HepG2 (cell line): ENCODE data around the gene FKBP10. TPM values are rescaled to one million over a fixed set of nuclear protein-coding genes. Genes with fewer than 3 reads are reported as not detected.

Source experiments
- CEBPZ ChIP-seq: IDR thresholded peaks from 2 replicates; pipeline ENCODE4 v1.6.1; 2012; ENCODE audit warnings: low read length, improper control_type of control experiment
- EHMT2 ChIP-seq: fragments of 200-600 bp; sonication (generic); IDR thresholded peaks from 2 replicates; pipeline ENCODE4 v1.7.0; 2017; ENCODE audit warnings: antibody characterized with exemption, low read depth, low read length, borderline replicate concordance
- GTF2F1 ChIP-seq: fragments of 150-350 bp; IDR thresholded peaks from 2 replicates; pipeline ENCODE4 v1.6.1; 2014; ENCODE audit warnings: low read length
- HNF1A ChIP-seq, 2 experiments: sonication (generic) in 1 of 2; formaldehyde crosslinking in 1 of 2; IDR thresholded peaks; 2 replicates each; pipeline versions ENCODE4 v1.4.0 to v1.6.1; 2016 to 2020; ENCODE audit warnings: borderline replicate concordance in 1 of 2, low read depth in 1 of 2, mild to moderate bottlenecking in 1 of 2, missing genetic modification reagents in 1 of 2
- HNF4A ChIP-seq: sonication (generic); formaldehyde crosslinking; IDR thresholded peaks from 2 replicates; pipeline ENCODE4 v1.4.0; 2020; ENCODE audit warnings: missing genetic modification reagents
- TBX3 ChIP-seq: fragments of 450-650 bp; IDR thresholded peaks from 2 replicates; pipeline ENCODE4 v1.6.1; 2017; ENCODE audit warnings: antibody characterized with exemption, mild to moderate bottlenecking, inconsistent platforms, borderline replicate concordance
- XBP1 ChIP-seq: sonication (generic); formaldehyde crosslinking; IDR thresholded peaks from 2 replicates; pipeline ENCODE4 v1.5.0; 2020; ENCODE audit warnings: missing genetic modification reagents
- ZHX1 ChIP-seq: sonication (generic); formaldehyde crosslinking; IDR thresholded peaks from 2 replicates; pipeline ENCODE4 v1.8.1; 2022; ENCODE audit warnings: low read depth, mild to moderate bottlenecking, missing genetic modification reagents
- ZNF124 ChIP-seq: sonication (generic); formaldehyde crosslinking; IDR thresholded peaks from 2 replicates; pipeline ENCODE4 v1.4.0; 2020; ENCODE audit warnings: missing genetic modification reagents
- ZNF224 ChIP-seq: sonication (generic); formaldehyde crosslinking; IDR thresholded peaks from 2 replicates; pipeline ENCODE4 v1.5.0; 2020; ENCODE audit warnings: mild to moderate bottlenecking, missing genetic modification reagents
- ZNF256 ChIP-seq: sonication (generic); formaldehyde crosslinking; conservative IDR thresholded peaks from 2 replicates; pipeline ENCODE4 v1.4.0; 2020; ENCODE audit warnings: missing genetic modification reagents
- ZNF496 ChIP-seq: sonication (generic); formaldehyde crosslinking; IDR thresholded peaks from 2 replicates; pipeline ENCODE4 v1.8.1; 2023; ENCODE audit warnings: mild to moderate bottlenecking, moderate library complexity, missing genetic modification reagents; ENCODE audit not compliant: insufficient replicate concordance
- ZNF556 ChIP-seq: sonication (generic); formaldehyde crosslinking; IDR thresholded peaks from 2 replicates; pipeline ENCODE4 v1.4.0; 2020; ENCODE audit warnings: mild to moderate bottlenecking, missing genetic modification reagents, borderline replicate concordance
- ZNF570 ChIP-seq: sonication (generic); formaldehyde crosslinking; IDR thresholded peaks from 2 replicates; pipeline ENCODE4 v1.4.0; 2020; ENCODE audit warnings: mild to moderate bottlenecking, missing genetic modification reagents, borderline replicate concordance
- ZNF644 ChIP-seq: IDR thresholded peaks from 2 replicates; pipeline ENCODE4 v1.6.1; 2016; ENCODE audit warnings: low read depth
- ZNF766 ChIP-seq: sonication (generic); formaldehyde crosslinking; IDR thresholded peaks from 2 replicates; pipeline ENCODE4 v1.5.0; 2020; ENCODE audit warnings: missing genetic modification reagents, borderline replicate concordance
- ZNF777 ChIP-seq: sonication (generic); formaldehyde crosslinking; IDR thresholded peaks from 2 replicates; pipeline ENCODE4 v1.4.0; 2020; ENCODE audit warnings: missing genetic modification reagents
- ZSCAN31 ChIP-seq: sonication (generic); formaldehyde crosslinking; IDR thresholded peaks from 2 replicates; pipeline ENCODE4 v1.5.0; 2020; ENCODE audit warnings: low read depth, mild to moderate bottlenecking, missing genetic modification reagents
- polyA plus RNA-seq, 8 experiments: library from polyadenylated mRNA; depleted of rRNA in 3 of 8; stranded (reverse) in 7 of 8; unstranded in 1 of 8; fragments of >200 nt; fragmentation: Illumina TruSeq in 4 of 8; extraction: Trizol in 4 of 8; gene quantifications; 2 replicates each; pipeline versions ENCODE4 v1.2.1 to v1.2.3, GENCODE V29; 2011 to 2016; ENCODE audit warnings: low read depth in 4 of 8, missing spikeins in 1 of 8, mixed read lengths in 1 of 8; ENCODE audit not compliant: insufficient read depth in 1 of 8
- total RNA-seq, 5 experiments: library from RNA; depleted of rRNA; stranded (reverse); fragments of >200 nt; fragmentation: Illumina TruSeq; extraction: Trizol; gene quantifications; 2 replicates each; pipeline ENCODE4 v1.2.3, GENCODE V29; 2016; ENCODE audit warnings: low read depth in 1 of 5

FKBP10 gene
- total and polyA plus RNA-seq, 2 of the 13 experiments (the other 11 are each of a cell fraction or from before 2014, with no cell fraction given): 149 to 573 TPM

- TF ChIP-seq ZNF766 (CRISPR knock-in tag) (no peak), CEBPZ (no peak), ZNF124 (CRISPR knock-in tag) (0 out of 2 replicates have a peak, but pooled peaks have one; percentile 29), ZNF256 (CRISPR knock-in tag) (0 out of 2 replicates have a peak, but pooled peaks have one; percentile 3), ZSCAN31 (CRISPR knock-in tag) (0 out of 2 replicates have a peak, but pooled peaks have one; percentile 22), EHMT2 (no peak), ZNF570 (CRISPR knock-in tag) (no peak), ZNF777 (no peak), ZNF496 (no peak), ZNF644 (CRISPR knock-in tag) (no peak), ZHX1 (CRISPR knock-in tag) (0 out of 2 replicates have a peak, but pooled peaks have one; percentile 3), XBP1 (CRISPR knock-in tag) (no peak), ZNF224 (no peak), ZNF556 (CRISPR knock-in tag) (no peak), TBX3 (no peak), HNF4A (CRISPR knock-in tag) (no peak), GTF2F1 (no peak), HNF1A (IDR thresholded peaks at IDR 0.05; ENCODE audit: low read depth) (no peak), HNF1A (CRISPR knock-in tag; IDR thresholded peaks at IDR 0.05; ENCODE audit: borderline replicate concordance) (no peak)
- TF ChIP-seq, all 625 proteins: peak for 12
Observed at GRCh38 chr17:41814195-41814594, 1.4 kb downstream of the FKBP10 start (continued).
